ENCODE data around the gene ADM. TPM values are rescaled to one million over a fixed set of nuclear protein-coding genes. Genes with fewer than 3 reads are reported as not detected.

The ADM gene
- total and polyA plus RNA-seq, 2 experiments from 2014 or later = 74.1 to 90.3 TPM

DNA sequence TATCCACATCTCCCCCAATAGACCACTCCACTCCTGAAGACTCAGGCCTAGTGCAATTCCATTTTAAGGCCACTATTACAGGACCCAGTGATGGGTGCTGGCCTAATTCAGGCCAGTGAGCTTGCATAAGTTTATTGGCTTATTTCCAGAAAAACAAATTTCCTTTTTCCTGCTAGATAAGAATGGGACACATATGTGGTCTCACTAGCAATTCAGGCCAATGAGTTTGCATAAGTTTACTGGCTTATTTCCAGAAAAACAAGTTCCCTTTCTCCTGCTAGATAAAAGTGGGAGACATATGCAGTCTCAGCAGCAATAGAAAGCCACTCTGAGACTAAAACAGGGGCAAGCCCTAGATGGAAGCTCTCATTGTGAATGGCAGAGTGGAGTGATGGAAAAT lies 22.4 kb downstream of the ADM start:
- peaks cover 56% of the 10 kb centered on the region for H3K4me1 ChIP-seq (ENCODE audit: insufficient read depth)
- no peaks in the 10 kb centered on the region for H3K27me3 ChIP-seq
- H3K9me2 ChIP-seq (replicated peaks; ENCODE audit: insufficient read depth) = no peaks in the 10 kb centered on the region
- no peaks in the 10 kb centered on the region for H3K79me2 ChIP-seq
- no peaks in the 10 kb centered on the region for H3K9me3 ChIP-seq (ENCODE audit: low read depth)
- TF ChIP-seq EZH2phosphoT487 (IDR thresholded peaks at IDR 0.05; ENCODE audit: low read depth, severe bottlenecking, unreplicated experiment) (no peak), EZH2 (IDR thresholded peaks at IDR 0.05; ENCODE audit: borderline replicate concordance) (no peak), CTCF (IDR thresholded peaks at IDR 0.05; ENCODE audit: poor library complexity) (no peak)
- no peak overlapping the region for H3K4me3 ChIP-seq
- H4K20me1 ChIP-seq (ENCODE audit: insufficient read depth, poor library complexity, severe bottlenecking) = no peaks in the 10 kb centered on the region
- no peak overlapping the region for H2AFZ ChIP-seq
- DNase-seq (ENCODE audit: low spot score) = no peak
- H3K27ac ChIP-seq = peak overlapping the region; percentile 81
- no peak overlapping the region for H3K4me2 ChIP-seq
- H3K36me3 ChIP-seq (replicated peaks; ENCODE audit: insufficient read depth, low read depth) = no peaks in the 10 kb centered on the region

- no peaks in the 10 kb centered on the region for H4K20me1 ChIP-seq (ENCODE audit: insufficient read depth, poor library complexity, severe bottlenecking)
- H3K36me3 ChIP-seq (replicated peaks; ENCODE audit: insufficient read depth, low read depth) = no peaks in the 10 kb centered on the region
- TF ChIP-seq EZH2 (IDR thresholded peaks at IDR 0.05; ENCODE audit: borderline replicate concordance) = no peak
- no peak for TF ChIP-seq CTCF (IDR thresholded peaks at IDR 0.05; ENCODE audit: poor library complexity)
- TF ChIP-seq EZH2phosphoT487 (IDR thresholded peaks at IDR 0.05; ENCODE audit: low read depth, severe bottlenecking, unreplicated experiment) = no peak
- no peak for DNase-seq (ENCODE audit: low spot score)
- no peak overlapping the region for H2AFZ ChIP-seq
- peak overlapping the region; percentile 81 for H3K27ac ChIP-seq
- no peaks in the 10 kb centered on the region for H3K79me2 ChIP-seq
- H3K27me3 ChIP-seq = no peaks in the 10 kb centered on the region
- H3K4me2 ChIP-seq = peak overlapping the region; percentile 51
- H3K9me2 ChIP-seq (replicated peaks; ENCODE audit: insufficient read depth) = no peaks in the 10 kb centered on the region
- H3K4me3 ChIP-seq = no peak overlapping the region
- peaks cover 50% of the 10 kb centered on the region for H3K4me1 ChIP-seq (ENCODE audit: insufficient read depth)
- no peaks in the 10 kb centered on the region for H3K9me3 ChIP-seq (ENCODE audit: low read depth)
- 56% methylated on average over 3 of the region's 3 CpGs for WGBS (ENCODE audit: low lambda C conversion rate, missing lambda C conversion rate)
These were observed 23.6 kb downstream of the ADM start for GRCh38 chr11:10328314-10329098.

DNA sequence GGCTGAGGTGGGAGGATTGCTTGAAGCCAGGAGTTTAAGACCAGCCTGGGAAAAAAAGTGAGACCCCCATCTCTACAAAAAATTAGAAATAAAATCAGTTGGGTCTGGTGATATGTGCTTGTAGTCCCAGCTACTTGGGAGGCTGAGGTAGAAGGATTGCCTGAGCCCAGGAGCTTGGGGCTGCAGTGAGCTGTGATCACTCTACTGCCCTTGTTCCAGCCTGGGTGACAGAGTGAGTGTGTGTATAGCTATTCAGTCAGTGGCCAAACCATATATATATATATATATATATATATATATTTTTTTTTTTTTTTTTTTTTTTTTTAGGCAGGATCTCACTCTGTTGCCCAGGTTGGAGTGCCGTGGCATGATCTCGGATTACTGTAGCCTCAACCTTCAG lies 24.5 kb downstream of the ADM start:
- Histone ChIP-seq H3K27me3 (no peaks in the 10 kb centered on the region), H3K4me2 (peak overlapping the region; percentile 51), H3K9me3 (ENCODE audit: low read depth) (no peaks in the 10 kb centered on the region), H3K4me1 (ENCODE audit: insufficient read depth) (peaks cover 42% of the 10 kb centered on the region), H3K27ac (peak overlapping the region; percentile 81), H2AFZ (no peak overlapping the region), H4K20me1 (ENCODE audit: insufficient read depth, poor library complexity, severe bottlenecking) (no peaks in the 10 kb centered on the region), H3K4me3 (no peak overlapping the region), H3K36me3 (replicated peaks; ENCODE audit: insufficient read depth, low read depth) (no peaks in the 10 kb centered on the region), H3K79me2 (no peaks in the 10 kb centered on the region), H3K9me2 (replicated peaks; ENCODE audit: insufficient read depth) (no peaks in the 10 kb centered on the region)
- WGBS (ENCODE audit: low lambda C conversion rate, missing lambda C conversion rate) = 89% methylated on average over 2 of the region's 2 CpGs
- DNase-seq (ENCODE audit: low spot score) = no peak
- TF ChIP-seq EZH2phosphoT487 (IDR thresholded peaks at IDR 0.05; ENCODE audit: low read depth, severe bottlenecking, unreplicated experiment) = no peak
- no peak for TF ChIP-seq EZH2 (IDR thresholded peaks at IDR 0.05; ENCODE audit: borderline replicate concordance)
- no peak for TF ChIP-seq CTCF (IDR thresholded peaks at IDR 0.05; ENCODE audit: poor library complexity)
